HEK293 (cell line): ENCODE data around the gene CTCF.
A peak's percentile ranks its signal among the peaks of the same experiment; 100 is the strongest.

Experiments used
- FEZF1 ChIP-seq: fragments of 450-650 bp; formaldehyde crosslinking; IDR thresholded peaks from 2 replicates; pipeline ENCODE4 v1.5.1; 2016; ENCODE audit warnings: missing biosample characterization, missing genetic modification characterization
- GLI4 ChIP-seq: fragments of 450-650 bp; formaldehyde crosslinking; IDR thresholded peaks from 2 replicates; pipeline ENCODE4 v1.5.1; 2016; ENCODE audit warnings: missing biosample characterization, missing genetic modification characterization
- KLF10 ChIP-seq: fragments of 450-650 bp; IDR thresholded peaks from 2 replicates; pipeline ENCODE4 v1.5.1; 2018; ENCODE audit warnings: missing biosample characterization, mild to moderate bottlenecking, missing genetic modification characterization
- PRDM1 ChIP-seq: fragments of 450-650 bp; formaldehyde crosslinking; IDR thresholded peaks from 2 replicates; pipeline ENCODE4; 2016; ENCODE audit warnings: missing biosample characterization, missing genetic modification characterization
- SCRT2 ChIP-seq: fragments of 450-650 bp; formaldehyde crosslinking; IDR thresholded peaks from 2 replicates; pipeline ENCODE4 v1.5.1; 2016; ENCODE audit warnings: missing biosample characterization, missing genetic modification characterization
- SP7 ChIP-seq: fragments of 450-650 bp; formaldehyde crosslinking; IDR thresholded peaks from 2 replicates; pipeline ENCODE4 v1.5.1; 2016; ENCODE audit warnings: missing biosample characterization, missing genetic modification characterization
- YY1 ChIP-seq: fragments of 450-650 bp; formaldehyde crosslinking; IDR thresholded peaks from 2 replicates; pipeline ENCODE4 v1.5.1; 2018; ENCODE audit warnings: missing biosample characterization, missing genetic modification characterization
- YY2 ChIP-seq: fragments of 450-650 bp; formaldehyde crosslinking; IDR thresholded peaks from 2 replicates; pipeline ENCODE4 v1.5.1; 2016; ENCODE audit warnings: missing biosample characterization, missing genetic modification characterization
- ZBTB17 ChIP-seq: fragments of 450-650 bp; formaldehyde crosslinking; IDR thresholded peaks from 2 replicates; pipeline ENCODE4 v1.5.1; 2016; ENCODE audit warnings: missing biosample characterization, missing genetic modification characterization
- ZBTB21 ChIP-seq: fragments of 450-650 bp; formaldehyde crosslinking; IDR thresholded peaks from 2 replicates; pipeline ENCODE4 v1.5.1; 2017; ENCODE audit warnings: missing biosample characterization, missing genetic modification characterization
- ZFP3 ChIP-seq: fragments of 450-650 bp; formaldehyde crosslinking; IDR thresholded peaks from 2 replicates; pipeline ENCODE4 v1.5.1; 2016; ENCODE audit warnings: low read depth, missing biosample characterization, missing genetic modification characterization
- ZNF121 ChIP-seq: fragments of 450-650 bp; formaldehyde crosslinking; IDR thresholded peaks from 2 replicates; pipeline ENCODE4 v1.5.1; 2016; ENCODE audit warnings: missing biosample characterization, missing genetic modification characterization
- ZNF132 ChIP-seq: fragments of 450-650 bp; formaldehyde crosslinking; IDR thresholded peaks from 2 replicates; pipeline ENCODE4 v1.5.1; 2017; ENCODE audit warnings: missing biosample characterization, missing genetic modification characterization, borderline replicate concordance
- ZNF16 ChIP-seq: fragments of 450-650 bp; formaldehyde crosslinking; IDR thresholded peaks from 2 replicates; pipeline ENCODE4 v1.5.1; 2016; ENCODE audit warnings: low read depth, missing biosample characterization, missing genetic modification characterization
- ZNF175 ChIP-seq: fragments of 450-650 bp; formaldehyde crosslinking; IDR thresholded peaks from 2 replicates; pipeline ENCODE4 v1.5.1; 2016; ENCODE audit warnings: missing biosample characterization, missing genetic modification characterization
- ZNF2 ChIP-seq: fragments of 450-650 bp; formaldehyde crosslinking; IDR thresholded peaks from 2 replicates; pipeline ENCODE4 v1.5.1; 2016; ENCODE audit warnings: missing biosample characterization, missing genetic modification characterization
- ZNF202 ChIP-seq: fragments of 450-650 bp; formaldehyde crosslinking; IDR thresholded peaks from 2 replicates; pipeline ENCODE4 v1.5.1; 2016; ENCODE audit warnings: missing biosample characterization, missing genetic modification characterization, borderline replicate concordance
- ZNF214 ChIP-seq: fragments of 450-650 bp; formaldehyde crosslinking; IDR thresholded peaks from 2 replicates; pipeline ENCODE4 v1.5.1; 2017; ENCODE audit warnings: missing biosample characterization, mild to moderate bottlenecking, missing genetic modification characterization, borderline replicate concordance
- ZNF23 ChIP-seq: fragments of 450-650 bp; formaldehyde crosslinking; IDR thresholded peaks from 2 replicates; pipeline ENCODE4 v1.5.1; 2016; ENCODE audit warnings: missing biosample characterization, missing genetic modification characterization, borderline replicate concordance
- ZNF239 ChIP-seq: fragments of 450-650 bp; formaldehyde crosslinking; IDR thresholded peaks from 2 replicates; pipeline ENCODE4 v1.5.1; 2016; ENCODE audit warnings: missing biosample characterization, missing genetic modification characterization
- ZNF248 ChIP-seq: fragments of 450-650 bp; formaldehyde crosslinking; IDR thresholded peaks from 2 replicates; pipeline ENCODE4 v1.5.1; 2017; ENCODE audit warnings: missing biosample characterization, missing genetic modification characterization
- ZNF311 ChIP-seq: fragments of 450-650 bp; formaldehyde crosslinking; IDR thresholded peaks from 2 replicates; pipeline ENCODE4 v1.5.1; 2017; ENCODE audit warnings: missing biosample characterization, missing genetic modification characterization, borderline replicate concordance
- ZNF324 ChIP-seq: fragments of 450-650 bp; formaldehyde crosslinking; IDR thresholded peaks from 2 replicates; pipeline ENCODE4 v1.5.1; 2016; ENCODE audit warnings: missing biosample characterization, missing genetic modification characterization
- ZNF341 ChIP-seq: fragments of 450-650 bp; formaldehyde crosslinking; IDR thresholded peaks from 2 replicates; pipeline ENCODE4; 2016; ENCODE audit warnings: low read depth, missing biosample characterization, missing genetic modification characterization
- ZNF473 ChIP-seq: fragments of 450-650 bp; formaldehyde crosslinking; IDR thresholded peaks from 2 replicates; pipeline ENCODE4 v1.5.1; 2017; ENCODE audit warnings: missing biosample characterization, missing genetic modification characterization
- ZNF558 ChIP-seq: fragments of 450-650 bp; formaldehyde crosslinking; IDR thresholded peaks from 2 replicates; pipeline ENCODE4 v1.5.1; 2016; ENCODE audit warnings: missing biosample characterization, missing genetic modification characterization
- ZNF654 ChIP-seq: fragments of 450-650 bp; formaldehyde crosslinking; IDR thresholded peaks from 2 replicates; pipeline ENCODE4 v1.5.1; 2016; ENCODE audit warnings: low read depth, missing biosample characterization, missing genetic modification characterization
- ZNF76 ChIP-seq: fragments of 450-650 bp; formaldehyde crosslinking; IDR thresholded peaks from 2 replicates; pipeline ENCODE4; 2016; ENCODE audit warnings: low read depth, missing biosample characterization, missing genetic modification characterization, borderline replicate concordance
- ZNF837 ChIP-seq: fragments of 450-650 bp; formaldehyde crosslinking; IDR thresholded peaks from 2 replicates; pipeline ENCODE4 v1.5.1; 2016; ENCODE audit warnings: missing biosample characterization, missing genetic modification characterization
- TF ChIP-seq, protein P1 (sequence below): fragments of 450-650 bp; formaldehyde crosslinking; IDR thresholded peaks from 2 replicates; pipeline ENCODE4 v1.5.1; 2016; ENCODE audit warnings: missing biosample characterization, missing genetic modification characterization, low read depth
- TF ChIP-seq, protein P2 (sequence below): fragments of 450-650 bp; IDR thresholded peaks from 2 replicates; pipeline ENCODE4 v1.5.1; 2018; ENCODE audit warnings: missing biosample characterization, missing genetic modification characterization
- TF ChIP-seq, protein P3 (sequence below): sonication (generic); formaldehyde crosslinking; IDR thresholded peaks from 2 replicates; pipeline ENCODE4 v1.8.1; 2022; ENCODE audit warnings: mild to moderate bottlenecking, moderate library complexity, missing genetic modification reagents
- TF ChIP-seq, protein P4 (sequence below): fragments of 450-650 bp; formaldehyde crosslinking; IDR thresholded peaks from 2 replicates; pipeline ENCODE4 v1.5.1; 2017; ENCODE audit warnings: missing biosample characterization, mild to moderate bottlenecking, missing genetic modification characterization, moderate library complexity

CTCF gene

DNA sequence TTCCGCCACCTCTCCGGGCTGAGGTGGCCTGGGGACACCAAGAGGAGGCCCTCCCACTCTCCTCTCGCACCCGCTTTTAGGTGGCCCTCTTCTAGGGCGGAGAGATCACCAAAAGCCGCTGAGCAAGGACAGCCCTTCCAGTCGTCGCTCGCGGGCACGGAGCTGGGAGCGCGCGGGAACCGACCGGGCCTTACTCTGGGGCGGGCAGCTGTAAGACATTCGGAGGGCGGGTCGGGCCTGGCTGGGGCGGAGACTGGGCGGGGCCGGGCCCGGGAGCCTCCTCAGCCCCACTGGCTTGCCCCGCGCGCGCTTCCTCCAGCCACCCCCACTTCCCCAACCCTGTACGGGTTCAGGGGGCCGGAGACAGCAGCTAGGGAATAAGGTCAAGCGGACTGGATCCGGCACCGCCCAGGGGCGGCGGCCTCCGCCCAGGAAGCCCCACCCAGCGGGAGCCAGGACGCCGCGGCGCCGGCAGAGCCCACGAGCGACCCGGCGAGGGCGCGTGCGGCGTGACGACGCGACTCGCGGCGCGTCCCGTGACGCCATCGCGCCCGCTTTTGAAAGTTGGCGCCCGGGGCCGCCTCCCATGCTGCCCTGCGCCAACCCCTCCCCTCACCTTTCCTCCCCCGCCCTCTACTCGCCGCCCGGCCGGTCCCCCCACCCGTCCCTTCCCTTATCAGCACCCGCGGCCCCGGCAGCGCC, 351 bp upstream of the CTCF start (continued):
- TF ChIP-seq ZNF16 (tag by site-specific recombination) (no peak), ZNF311 (tag by site-specific recombination) (no peak), SP7 (tag by site-specific recombination) (peak; percentile 46; the same call in 1 of the 2 replicates), ZNF214 (tag by site-specific recombination) (no peak), SCRT2 (tag by site-specific recombination) (no peak), ZNF558 (tag by site-specific recombination) (no peak), PRDM1 (tag by site-specific recombination) (no peak), ZNF121 (tag by site-specific recombination) (no peak), ZFP3 (tag by site-specific recombination) (no peak), ZNF2 (no peak), ZBTB17 (tag by site-specific recombination) (peak; percentile 38), KLF10 (tag by site-specific recombination) (peak; percentile 65; the same call in 1 of the 2 replicates), ZNF654 (tag by site-specific recombination) (no peak), GLI4 (tag by site-specific recombination) (no peak), ZBTB21 (tag by site-specific recombination) (0 out of 2 replicates have a peak, but pooled peaks have one; percentile 13), YY2 (tag by site-specific recombination) (no peak), ZNF341 (tag by site-specific recombination) (peak; percentile 68), ZNF473 (no peak), ZNF248 (no peak), ZNF23 (no peak), ZNF239 (tag by site-specific recombination) (no peak), YY1 (no peak), ZNF202 (no peak), ZNF76 (tag by site-specific recombination) (peak; percentile 75; the same call in 1 of the 2 replicates), ZNF175 (tag by site-specific recombination) (no peak), FEZF1 (tag by site-specific recombination) (no peak), ZNF132 (no peak), ZNF324 (tag by site-specific recombination) (no peak), ZNF837 (tag by site-specific recombination) (no peak)
- TF ChIP-seq, protein P1, sequence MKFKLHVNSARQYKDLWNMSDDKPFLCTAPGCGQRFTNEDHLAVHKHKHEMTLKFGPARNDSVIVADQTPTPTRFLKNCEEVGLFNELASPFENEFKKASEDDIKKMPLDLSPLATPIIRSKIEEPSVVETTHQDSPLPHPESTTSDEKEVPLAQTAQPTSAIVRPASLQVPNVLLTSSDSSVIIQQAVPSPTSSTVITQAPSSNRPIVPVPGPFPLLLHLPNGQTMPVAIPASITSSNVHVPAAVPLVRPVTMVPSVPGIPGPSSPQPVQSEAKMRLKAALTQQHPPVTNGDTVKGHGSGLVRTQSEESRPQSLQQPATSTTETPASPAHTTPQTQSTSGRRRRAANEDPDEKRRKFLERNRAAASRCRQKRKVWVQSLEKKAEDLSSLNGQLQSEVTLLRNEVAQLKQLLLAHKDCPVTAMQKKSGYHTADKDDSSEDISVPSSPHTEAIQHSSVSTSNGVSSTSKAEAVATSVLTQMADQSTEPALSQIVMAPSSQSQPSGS (tag by site-specific recombination) = no peak
- TF ChIP-seq, protein P2, sequence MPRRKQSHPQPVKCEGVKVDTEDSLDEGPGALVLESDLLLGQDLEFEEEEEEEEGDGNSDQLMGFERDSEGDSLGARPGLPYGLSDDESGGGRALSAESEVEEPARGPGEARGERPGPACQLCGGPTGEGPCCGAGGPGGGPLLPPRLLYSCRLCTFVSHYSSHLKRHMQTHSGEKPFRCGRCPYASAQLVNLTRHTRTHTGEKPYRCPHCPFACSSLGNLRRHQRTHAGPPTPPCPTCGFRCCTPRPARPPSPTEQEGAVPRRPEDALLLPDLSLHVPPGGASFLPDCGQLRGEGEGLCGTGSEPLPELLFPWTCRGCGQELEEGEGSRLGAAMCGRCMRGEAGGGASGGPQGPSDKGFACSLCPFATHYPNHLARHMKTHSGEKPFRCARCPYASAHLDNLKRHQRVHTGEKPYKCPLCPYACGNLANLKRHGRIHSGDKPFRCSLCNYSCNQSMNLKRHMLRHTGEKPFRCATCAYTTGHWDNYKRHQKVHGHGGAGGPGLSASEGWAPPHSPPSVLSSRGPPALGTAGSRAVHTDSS (tag by site-specific recombination) = no peak
- TF ChIP-seq, protein P3, sequence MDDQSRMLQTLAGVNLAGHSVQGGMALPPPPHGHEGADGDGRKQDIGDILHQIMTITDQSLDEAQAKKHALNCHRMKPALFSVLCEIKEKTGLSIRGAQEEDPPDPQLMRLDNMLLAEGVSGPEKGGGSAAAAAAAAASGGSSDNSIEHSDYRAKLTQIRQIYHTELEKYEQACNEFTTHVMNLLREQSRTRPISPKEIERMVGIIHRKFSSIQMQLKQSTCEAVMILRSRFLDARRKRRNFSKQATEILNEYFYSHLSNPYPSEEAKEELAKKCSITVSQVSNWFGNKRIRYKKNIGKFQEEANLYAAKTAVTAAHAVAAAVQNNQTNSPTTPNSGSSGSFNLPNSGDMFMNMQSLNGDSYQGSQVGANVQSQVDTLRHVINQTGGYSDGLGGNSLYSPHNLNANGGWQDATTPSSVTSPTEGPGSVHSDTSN (CRISPR knock-in tag) = no peak; the same call in 1 of the 2 replicates
- TF ChIP-seq, protein P4, sequence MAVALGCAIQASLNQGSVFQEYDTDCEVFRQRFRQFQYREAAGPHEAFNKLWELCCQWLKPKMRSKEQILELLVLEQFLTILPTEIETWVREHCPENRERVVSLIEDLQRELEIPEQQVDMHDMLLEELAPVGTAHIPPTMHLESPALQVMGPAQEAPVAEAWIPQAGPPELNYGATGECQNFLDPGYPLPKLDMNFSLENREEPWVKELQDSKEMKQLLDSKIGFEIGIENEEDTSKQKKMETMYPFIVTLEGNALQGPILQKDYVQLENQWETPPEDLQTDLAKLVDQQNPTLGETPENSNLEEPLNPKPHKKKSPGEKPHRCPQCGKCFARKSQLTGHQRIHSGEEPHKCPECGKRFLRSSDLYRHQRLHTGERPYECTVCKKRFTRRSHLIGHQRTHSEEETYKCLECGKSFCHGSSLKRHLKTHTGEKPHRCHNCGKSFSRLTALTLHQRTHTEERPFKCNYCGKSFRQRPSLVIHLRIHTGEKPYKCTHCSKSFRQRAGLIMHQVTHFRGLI (tag by site-specific recombination) = no peak; the same call in 1 of the 2 replicates
